Upper lobe of left lung (tissue), 6 donors: Measurements from ENCODE around the gene AHI1. TPM values are rescaled to one million over a fixed set of nuclear protein-coding genes. Genes with fewer than 3 reads are reported as not detected.

ENCODE experiments used
- ATAC-seq, 2 donors: fragments of 200-7000 bp; cut with Tn5 transposase; one replicate each; pipeline ENCODE4 v1.9.1; 2022; ENCODE audit warnings: mild to moderate bottlenecking in 2 of 2, moderate library complexity in 2 of 2; ENCODE audit not compliant: low FRiP score in 2 of 2
- DNase-seq, 2 donors: peaks; one replicate each; pipeline ENCODE4 v3.0.0-alpha.2; 2019 to 2020
- H3K27ac ChIP-seq, 4 donors: fragments of 200-600 bp; sonication (generic); one replicate each; pipeline ENCODE4 v1.5.1; 2016 to 2019
- H3K27me3 ChIP-seq, 4 donors: fragments of 200-600 bp; sonication (generic); one replicate each; pipeline ENCODE4 v1.5.1; 2017 to 2019
- H3K36me3 ChIP-seq, 4 donors: fragments of 200-600 bp; sonication (generic); one replicate each; pipeline ENCODE4 v1.5.1; 2016 to 2019
- H3K4me1 ChIP-seq, 4 donors: fragments of 200-600 bp; sonication (generic); one replicate each; pipeline ENCODE4 v1.5.1; 2018 to 2019
- H3K4me3 ChIP-seq, 4 donors: fragments of 200-600 bp; sonication (generic); one replicate each; pipeline ENCODE4 v1.5.1; 2017 to 2019; ENCODE audit warnings: mild to moderate bottlenecking in 2 of 4, moderate library complexity in 1 of 4
- H3K9me3 ChIP-seq, 4 donors: fragments of 200-600 bp; sonication (generic); one replicate each; pipeline ENCODE4 v1.5.1; 2018 to 2019
- CTCF ChIP-seq, 6 experiments: fragments of 450-650 bp in 4 of 6; fragments of 200-600 bp in 2 of 6; sonication (generic) in 2 of 6; IDR thresholded peaks; one replicate each; pipeline ENCODE4 v1.5.1; 2016 to 2019; ENCODE audit warnings: antibody characterized with exemption in 6 of 6
- EP300 ChIP-seq, 4 donors: sonication (generic); formaldehyde crosslinking; IDR thresholded peaks; one replicate each; pipeline ENCODE4 v1.5.1; 2017; ENCODE audit warnings: antibody characterized with exemption in 4 of 4, control low read depth in 2 of 4
- POLR2A ChIP-seq, 4 donors: fragments of 450-650 bp; IDR thresholded peaks; one replicate each; pipeline ENCODE4 v1.5.1; 2016 to 2017; ENCODE audit warnings: antibody characterized with exemption in 4 of 4, mild to moderate bottlenecking in 2 of 4
- POLR2AphosphoS5 ChIP-seq, 2 donors: sonication (generic); formaldehyde crosslinking; IDR thresholded peaks; one replicate each; pipeline ENCODE4 v1.5.1; 2017; ENCODE audit warnings: antibody characterized with exemption in 2 of 2
- WGBS, 2 donors: methylation state at CpG; one replicate each; pipeline ENCODE4 v1.1.5; 2017 to 2018; 5-methylcytosine and 5-hydroxymethylcytosine counted together
- total RNA-seq, 6 donors: library from RNA; depleted of rRNA in 4 of 6; stranded (reverse); fragments of >200 nt in 4 of 6; gene quantifications; one replicate each; pipeline versions ENCODE4 v1.1.0 to v1.2.1, GENCODE V29; 2016 to 2021
- donor health status: DM: no; HTN: no; CAD: no; lungs with moderate emphysema.
- donor health status: DM: no; HTN: yes; CAD: no; lungs with severe emphysema.

AHI1 gene
- total RNA-seq, 6 donors from 2014 or later, result 17.1 to 57.6 (median 40.3) TPM

- Histone ChIP-seq H3K9me3 (no peaks in the 10 kb centered on the region), H3K4me3 (no peak overlapping the region), H3K27ac (no peak overlapping the region), H3K27me3 (no peaks in the 10 kb centered on the region), H3K4me1 (no peaks in the 10 kb centered on the region), H3K36me3 (no peaks in the 10 kb centered on the region)
- WGBS, 2 donors, result 71 to 78% methylated on average over 4 of the region's 4 CpGs
- no peak for DNase-seq
- TF ChIP-seq POLR2AphosphoS5 (IDR thresholded peaks at IDR 0.05) (no peak), POLR2A (IDR thresholded peaks at IDR 0.05) (no peak), EP300 (IDR thresholded peaks at IDR 0.05) (no peak), CTCF (IDR thresholded peaks at IDR 0.05) (no peak)
- no peak for ATAC-seq
These were observed 171.7 kb downstream of the AHI1 start for GRCh38 chr6:135325624-135326424.

- H3K9me3 ChIP-seq, result no peaks in the 10 kb centered on the region
- WGBS, 2 donors, result 84 to 93% methylated on average over 4 of the region's 4 CpGs
- DNase-seq (no peak), ATAC-seq (no peak)
- H3K4me3 ChIP-seq, result no peak overlapping the region
- H3K27ac ChIP-seq, result no peak overlapping the region
- TF ChIP-seq POLR2AphosphoS5 (IDR thresholded peaks at IDR 0.05), result no peak
- TF ChIP-seq CTCF (IDR thresholded peaks at IDR 0.05), result no peak
- no peak for TF ChIP-seq POLR2A (IDR thresholded peaks at IDR 0.05)
- no peak for TF ChIP-seq EP300 (IDR thresholded peaks at IDR 0.05)
- H3K27me3 ChIP-seq, result no peaks in the 10 kb centered on the region
- H3K4me1 ChIP-seq, result no peaks in the 10 kb centered on the region
- H3K36me3 ChIP-seq, result no peaks in the 10 kb centered on the region
These were observed 173.0 kb downstream of the AHI1 start for GRCh38 chr6:135324531-135324930.

GRCh38 chr6:135323979-135324378, 173.6 kb downstream of the AHI1 start:
- H3K36me3 ChIP-seq, result no peaks in the 10 kb centered on the region

DNA sequence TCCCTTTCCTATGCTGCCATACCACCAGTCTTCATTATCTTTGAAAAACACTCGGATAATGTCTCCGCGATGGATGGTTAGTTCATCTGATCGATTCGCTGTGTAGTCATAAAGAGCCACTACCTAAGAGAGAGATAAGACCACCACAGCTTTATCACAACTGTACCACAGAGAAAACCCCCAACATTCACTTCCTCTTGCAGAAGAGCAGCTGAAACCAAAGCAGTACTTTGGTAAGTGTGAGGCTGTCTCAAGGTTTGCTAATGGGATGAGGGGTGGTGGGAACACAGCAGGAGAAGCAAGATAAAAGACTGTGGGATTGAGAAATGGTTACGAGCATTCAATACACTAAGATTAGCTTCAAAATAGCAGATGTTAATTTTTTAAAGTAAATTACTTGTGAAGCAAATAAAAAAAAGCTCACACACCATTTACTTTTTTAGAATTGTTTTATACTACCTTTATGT, 174.3 kb downstream of the AHI1 start:
- no peaks in the 10 kb centered on the region for H3K4me1 ChIP-seq
- no peak for DNase-seq
- no peaks in the 10 kb centered on the region for H3K36me3 ChIP-seq
- H3K4me3 ChIP-seq, result no peak overlapping the region
- no peak overlapping the region for H3K27ac ChIP-seq
- H3K27me3 ChIP-seq, result no peaks in the 10 kb centered on the region
- 55 to 64% methylated on average over 6 of the region's 6 CpGs for WGBS, 2 donors
- no peak for ATAC-seq
- TF ChIP-seq POLR2AphosphoS5 (IDR thresholded peaks at IDR 0.05) (no peak), EP300 (IDR thresholded peaks at IDR 0.05) (no peak), CTCF (IDR thresholded peaks at IDR 0.05) (no peak), POLR2A (IDR thresholded peaks at IDR 0.05) (no peak)
- H3K9me3 ChIP-seq, result no peaks in the 10 kb centered on the region

More at GRCh38 chr6:135323979-135324378, 173.6 kb downstream of the AHI1 start:
- no peaks in the 10 kb centered on the region for H3K4me1 ChIP-seq
- H3K4me3 ChIP-seq, result no peak overlapping the region
- H3K9me3 ChIP-seq, result no peaks in the 10 kb centered on the region
- 43 to 93% methylated on average over 2 of the region's 2 CpGs for WGBS, 2 donors
- no peak for DNase-seq
- TF ChIP-seq POLR2A (IDR thresholded peaks at IDR 0.05) (no peak), CTCF (IDR thresholded peaks at IDR 0.05) (no peak)
- no peak for ATAC-seq
- H3K27me3 ChIP-seq, result no peaks in the 10 kb centered on the region
- H3K27ac ChIP-seq, result no peak overlapping the region
